Trophoblast cell (in vitro differentiated cells and primary cell): ENCODE measurements around the gene CD40LG.

ENCODE experiments used
- DNase-seq, 2 donors: peaks; one replicate each; pipeline ENCODE4 v3.0.0-alpha.2; 2016
- H2AFZ ChIP-seq: 2 replicates; pipeline ENCODE4 v1.6.1; 2013; ENCODE audit warnings: low read length, moderate library complexity, mild to moderate bottlenecking; ENCODE audit not compliant: insufficient read depth, poor library complexity
- H2AK5ac ChIP-seq: 2 replicates; pipeline ENCODE4 v1.6.1; 2013; ENCODE audit warnings: mild to moderate bottlenecking, low read length
- H2BK120ac ChIP-seq: 2 replicates; pipeline ENCODE4 v1.6.1; 2013; ENCODE audit warnings: low read length, mild to moderate bottlenecking, moderate library complexity; ENCODE audit not compliant: insufficient read depth, poor library complexity
- H2BK12ac ChIP-seq: 2 replicates; pipeline ENCODE4 v1.6.1; 2013; ENCODE audit warnings: mild to moderate bottlenecking, low read length, moderate library complexity
- H2BK5ac ChIP-seq: 2 replicates; pipeline ENCODE4 v1.6.1; 2013; ENCODE audit warnings: low read length, low read depth, moderate library complexity, mild to moderate bottlenecking; ENCODE audit not compliant: poor library complexity
- H3K14ac ChIP-seq: 2 replicates; pipeline ENCODE4 v1.6.1; 2013; ENCODE audit warnings: mild to moderate bottlenecking, low read length
- H3K18ac ChIP-seq: 2 replicates; pipeline ENCODE4 v1.6.1; 2013; ENCODE audit warnings: mild to moderate bottlenecking, low read length
- H3K23ac ChIP-seq: 2 replicates; pipeline ENCODE4 v1.6.1; 2013; ENCODE audit warnings: low read length
- H3K27ac ChIP-seq: 2 replicates; pipeline ENCODE4 v1.5.1; 2013; ENCODE audit warnings: low read depth, mild to moderate bottlenecking, inconsistent platforms, low read length, moderate library complexity
- H3K27me3 ChIP-seq: 2 replicates; pipeline ENCODE4 v1.6.1; 2013; ENCODE audit warnings: inconsistent platforms, mild to moderate bottlenecking, low read length, moderate library complexity; ENCODE audit not compliant: insufficient read depth
- H3K36me3 ChIP-seq, 2 experiments: 1 replicate in 1 of 2; 2 replicates in 1 of 2; pipeline ENCODE4 v1.6.1; 2013; ENCODE audit warnings: low read length in 2 of 2, mild to moderate bottlenecking in 2 of 2, moderate library complexity in 1 of 2; ENCODE audit not compliant: insufficient read depth in 2 of 2, control insufficient read depth in 1 of 2
- H3K4ac ChIP-seq: 2 replicates; pipeline ENCODE4 v1.6.1; 2013; ENCODE audit warnings: low read depth, mild to moderate bottlenecking, low read length, moderate library complexity
- H3K4me1 ChIP-seq, 2 experiments: 1 replicate in 1 of 2; 2 replicates in 1 of 2; pipeline ENCODE4 v1.6.1; 2013; ENCODE audit warnings: low read length in 2 of 2, mild to moderate bottlenecking in 2 of 2, moderate library complexity in 1 of 2; ENCODE audit not compliant: insufficient read depth in 2 of 2, control insufficient read depth in 1 of 2
- H3K4me2 ChIP-seq: 2 replicates; pipeline ENCODE4 v1.6.1; 2013; ENCODE audit warnings: inconsistent platforms, mild to moderate bottlenecking, low read length, moderate library complexity
- H3K4me3 ChIP-seq: 2 replicates; pipeline ENCODE4 v1.5.1; 2013; ENCODE audit warnings: mild to moderate bottlenecking, low read depth, low read length, inconsistent platforms
- H3K79me1 ChIP-seq: one replicate; pipeline ENCODE4 v1.6.1; 2013; ENCODE audit warnings: low read length
- H3K79me2 ChIP-seq: 2 replicates; pipeline ENCODE4 v1.6.1; 2013; ENCODE audit warnings: low read length, mild to moderate bottlenecking; ENCODE audit not compliant: control insufficient read depth, insufficient read depth, poor library complexity
- H3K9ac ChIP-seq: 2 replicates; pipeline ENCODE4 v1.6.1; 2013; ENCODE audit warnings: mild to moderate bottlenecking, low read length
- H3K9me3 ChIP-seq: 2 replicates; pipeline ENCODE4 v1.6.1; 2013; ENCODE audit warnings: low read depth, mild to moderate bottlenecking, control low read depth, inconsistent platforms, low read length; ENCODE audit not compliant: insufficient read depth
- H4K12ac ChIP-seq: 2 replicates; pipeline ENCODE4 v1.6.1; 2013; ENCODE audit warnings: low read depth, mild to moderate bottlenecking, low read length, moderate library complexity
- H4K8ac ChIP-seq: 2 replicates; pipeline ENCODE4 v1.6.1; 2013; ENCODE audit warnings: low read depth, mild to moderate bottlenecking, low read length, moderate library complexity
- H4K91ac ChIP-seq: one replicate; pipeline ENCODE4 v1.6.1; 2013; ENCODE audit warnings: low read depth, mild to moderate bottlenecking, low read length, moderate library complexity
- WGBS: extraction: QIAGEN DNeasy Blood & Tissue Kit; methylation state at CpG from one replicate; pipeline ENCODE4 v1.1.7; 2013; ENCODE audit warnings: missing lambda C conversion rate; ENCODE audit not compliant: insufficient read length, insufficient coverage; ENCODE audit errors: extremely low coverage; 5-methylcytosine and 5-hydroxymethylcytosine counted together

Gene CD40LG

GRCh38 chrX:136608295-136608933 is 39.5 kb upstream of the CD40LG start:
- H2BK12ac ChIP-seq = no peak overlapping the region
- no peaks in the 10 kb centered on the region for H3K9me3 ChIP-seq
- H3K18ac ChIP-seq = no peak overlapping the region
- H4K8ac ChIP-seq = no peak overlapping the region
- no peak overlapping the region for H3K14ac ChIP-seq
- DNase-seq = no peak
- H3K4me3 ChIP-seq = no peak overlapping the region
- no peak overlapping the region for H3K4me2 ChIP-seq
- H2AK5ac ChIP-seq = no peak overlapping the region
- H4K91ac ChIP-seq = no peak overlapping the region
- H3K4me1 ChIP-seq = no peaks in the 10 kb centered on the region
- H3K23ac ChIP-seq = no peak overlapping the region
- no peaks in the 10 kb centered on the region for H3K79me1 ChIP-seq
- no peaks in the 10 kb centered on the region for H3K36me3 ChIP-seq
- no CpG with 5 or more reads among the region's 10 CpGs for WGBS
- no peak overlapping the region for H3K27ac ChIP-seq
- H3K9ac ChIP-seq = no peak overlapping the region
- H2BK120ac ChIP-seq = no peak overlapping the region
- no peak overlapping the region for H3K4ac ChIP-seq
- no peak overlapping the region for H2BK5ac ChIP-seq
- no peak overlapping the region for H4K12ac ChIP-seq
- H3K79me2 ChIP-seq = no peaks in the 10 kb centered on the region
- H2AFZ ChIP-seq = no peak overlapping the region
- no peaks in the 10 kb centered on the region for H3K27me3 ChIP-seq

DNA sequence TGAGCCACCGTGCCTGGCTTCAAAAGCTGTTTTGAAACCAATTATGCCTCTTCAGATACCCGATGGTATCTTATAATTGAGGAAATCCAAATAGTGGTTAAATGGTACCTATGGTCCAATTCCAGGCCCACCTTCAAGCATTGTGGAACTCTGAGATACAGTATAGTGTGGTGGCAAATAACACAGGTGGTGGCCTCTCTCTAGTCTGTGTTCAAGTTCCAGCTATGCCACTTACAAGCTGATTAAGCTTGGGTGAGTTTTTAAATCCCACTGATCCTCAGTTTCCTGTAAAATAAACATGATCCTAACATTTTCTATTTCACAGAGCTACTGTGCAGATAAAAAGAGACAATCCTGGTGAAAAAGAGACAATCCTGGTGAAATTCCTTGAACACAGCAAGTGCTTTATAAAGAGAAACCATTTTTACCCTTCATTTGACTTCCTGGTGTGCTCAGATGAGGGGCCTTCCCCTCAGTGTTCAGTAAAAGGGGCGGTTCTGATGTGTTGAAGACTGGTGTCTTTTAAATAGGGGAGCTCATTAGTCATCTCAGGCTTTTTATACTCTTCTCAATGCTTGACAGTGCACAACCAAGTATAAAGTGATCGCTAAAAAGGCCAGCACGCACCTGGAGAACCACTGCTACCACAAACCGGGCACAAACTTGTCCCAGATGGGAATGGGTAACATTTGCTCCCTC is 30.8 kb upstream of the CD40LG start:
- Histone ChIP-seq H3K18ac (no peak overlapping the region), H3K27me3 (no peaks in the 10 kb centered on the region), H4K8ac (no peak overlapping the region), H3K4me2 (no peak overlapping the region), H2BK120ac (no peak overlapping the region), H3K14ac (no peak overlapping the region), H3K4me1 (no peaks in the 10 kb centered on the region), H2AK5ac (no peak overlapping the region), H3K79me1 (no peaks in the 10 kb centered on the region), H2AFZ (no peak overlapping the region), H3K4me3 (no peak overlapping the region), H3K23ac (no peak overlapping the region), H4K91ac (no peak overlapping the region), H3K4ac (no peak overlapping the region), H3K9ac (no peak overlapping the region), H3K27ac (no peak overlapping the region), H2BK5ac (no peak overlapping the region), H3K79me2 (no peaks in the 10 kb centered on the region), H4K12ac (no peak overlapping the region), H2BK12ac (no peak overlapping the region), H3K36me3 (no peaks in the 10 kb centered on the region), H3K9me3 (no peaks in the 10 kb centered on the region)
- DNase-seq = no peak
- WGBS = no CpG with 5 or more reads among the region's 6 CpGs

GRCh38 chrX:136619899-136620505 is 28.0 kb upstream of the CD40LG start:
- Histone ChIP-seq H3K23ac (no peak overlapping the region), H2AK5ac (no peak overlapping the region), H4K12ac (no peak overlapping the region), H2AFZ (no peak overlapping the region), H4K8ac (no peak overlapping the region), H3K4me3 (no peak overlapping the region), H3K36me3 (no peaks in the 10 kb centered on the region), H2BK120ac (no peak overlapping the region), H3K27me3 (no peaks in the 10 kb centered on the region), H3K27ac (no peak overlapping the region), H3K18ac (no peak overlapping the region), H3K4me1 (no peaks in the 10 kb centered on the region), H4K91ac (no peak overlapping the region), H3K79me1 (no peaks in the 10 kb centered on the region), H2BK12ac (no peak overlapping the region), H2BK5ac (no peak overlapping the region), H3K4me2 (no peak overlapping the region), H3K4ac (no peak overlapping the region), H3K79me2 (no peaks in the 10 kb centered on the region), H3K14ac (no peak overlapping the region), H3K9ac (no peak overlapping the region), H3K9me3 (no peaks in the 10 kb centered on the region)
- DNase-seq = peak; percentile 44 to 69
- WGBS = no CpG with 5 or more reads among the region's 14 CpGs

DNA sequence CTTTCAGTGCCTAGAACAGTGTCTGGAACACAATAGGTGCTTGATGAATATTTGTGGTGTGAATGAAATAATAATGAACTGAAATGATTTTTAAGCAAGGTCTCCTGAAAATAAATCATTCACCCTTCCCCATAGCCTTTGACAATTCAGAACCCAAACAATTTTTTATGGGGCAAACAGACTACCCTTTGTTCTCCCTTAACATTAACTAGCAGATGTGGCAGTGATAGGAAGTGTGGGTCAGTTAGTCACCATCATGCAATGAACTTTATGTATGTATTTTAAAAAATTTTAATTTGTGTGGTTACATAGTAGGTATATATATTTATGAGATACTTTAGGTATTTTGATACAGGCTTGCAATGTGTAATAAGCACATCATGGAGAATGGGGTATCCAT is 27.2 kb upstream of the CD40LG start:
- Histone ChIP-seq H2BK12ac (no peak overlapping the region), H3K9ac (no peak overlapping the region), H2BK5ac (no peak overlapping the region), H4K12ac (no peak overlapping the region), H3K9me3 (no peaks in the 10 kb centered on the region), H3K79me1 (no peaks in the 10 kb centered on the region), H3K18ac (no peak overlapping the region), H3K4me3 (no peak overlapping the region), H3K27ac (no peak overlapping the region), H3K36me3 (no peaks in the 10 kb centered on the region), H3K14ac (no peak overlapping the region), H3K4me1 (no peaks in the 10 kb centered on the region), H3K27me3 (no peaks in the 10 kb centered on the region), H3K4ac (no peak overlapping the region), H2AFZ (no peak overlapping the region), H4K91ac (no peak overlapping the region), H3K23ac (no peak overlapping the region), H3K4me2 (no peak overlapping the region), H3K79me2 (no peaks in the 10 kb centered on the region), H2BK120ac (no peak overlapping the region), H2AK5ac (no peak overlapping the region), H4K8ac (no peak overlapping the region)
- DNase-seq = no peak
